Measurements from ENCODE around the gene HMGXB4.

Gene HMGXB4

DNA sequence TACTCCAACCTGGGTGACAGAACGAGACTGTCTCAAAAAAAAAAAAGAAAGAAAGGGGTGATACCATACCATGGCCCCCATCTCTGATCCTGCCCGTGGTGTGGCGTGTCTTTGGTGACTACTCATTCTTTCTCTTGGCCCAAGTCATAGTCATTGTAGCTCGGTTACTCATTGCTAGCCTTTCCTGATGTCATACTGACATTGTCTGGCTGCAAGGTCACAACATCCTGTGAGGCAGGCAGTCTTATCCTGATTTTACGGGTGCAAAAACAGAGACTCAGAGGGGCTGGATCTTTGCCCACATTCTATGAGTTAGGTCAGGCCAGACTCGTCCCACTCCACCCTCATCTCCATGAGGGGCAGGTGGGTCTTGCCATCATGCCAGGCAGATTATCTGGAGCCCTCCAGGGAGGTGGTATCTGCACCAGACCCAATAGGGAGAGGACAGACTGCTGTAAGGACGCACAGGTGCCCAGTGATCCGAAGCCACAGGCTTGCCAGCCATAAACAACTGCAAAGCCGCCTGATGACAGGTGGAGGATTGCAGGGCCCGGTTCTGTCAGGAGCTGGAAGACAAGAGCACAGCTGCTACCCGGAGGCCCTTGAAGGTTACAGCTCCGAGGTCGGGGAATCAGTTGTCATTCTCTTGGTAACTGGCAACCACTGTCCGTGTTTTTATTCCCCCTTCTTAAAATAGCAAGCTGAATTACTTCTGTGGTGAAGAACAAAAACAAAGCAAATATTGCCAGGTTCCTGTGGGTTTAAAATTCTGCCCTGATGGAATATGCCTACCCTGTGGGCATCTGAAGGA lies 56.2 kb downstream of the HMGXB4 start:
- Histone ChIP-seq H3K4me3 (ENCODE audit: low read length) (no peak overlapping the region), H4K20me1 (ENCODE audit: control insufficient read depth, insufficient read depth, low read depth, low read length) (no peaks in the 10 kb centered on the region), H3K9me2 (replicated peaks; ENCODE audit: control insufficient read depth, low read length) (no peaks in the 10 kb centered on the region), H3K4me2 (ENCODE audit: low read length) (0 out of 2 replicates have a peak overlapping the region, but pooled peaks have one; percentile 7), H3K36me3 (ENCODE audit: control insufficient read depth, low read length) (no peaks in the 10 kb centered on the region), H3K27me3 (ENCODE audit: control insufficient read depth, low read length) (no peaks in the 10 kb centered on the region), H3F3A (ENCODE audit: control insufficient read depth, insufficient read depth) (no peaks in the 10 kb centered on the region), H3K9me3 (ENCODE audit: control insufficient read depth, insufficient read depth, low read length) (no peaks in the 10 kb centered on the region), H3K4me1 (ENCODE audit: control insufficient read depth, low read length) (peaks cover 37% of the 10 kb centered on the region), H3K27ac (ENCODE audit: low read depth, low read length) (no peak overlapping the region), H3K79me2 (ENCODE audit: control insufficient read depth, low read length) (no peaks in the 10 kb centered on the region)
- TF ChIP-seq EZH2phosphoT487 (IDR thresholded peaks at IDR 0.05; ENCODE audit: borderline replicate concordance, low read length): no peak
- no peak for TF ChIP-seq CTCF (IDR thresholded peaks at IDR 0.05; ENCODE audit: low read depth, low read length, poor library complexity, severe bottlenecking)

- H4K20me1 ChIP-seq (ENCODE audit: control insufficient read depth, insufficient read depth, low read depth, low read length): no peaks in the 10 kb centered on the region
- no peaks in the 10 kb centered on the region for H3K9me2 ChIP-seq (replicated peaks; ENCODE audit: control insufficient read depth, low read length)
- no peaks in the 10 kb centered on the region for H3K9me3 ChIP-seq (ENCODE audit: control insufficient read depth, insufficient read depth, low read length)
- H3F3A ChIP-seq (ENCODE audit: control insufficient read depth, insufficient read depth): no peaks in the 10 kb centered on the region
- no peaks in the 10 kb centered on the region for H3K27me3 ChIP-seq (ENCODE audit: control insufficient read depth, low read length)
- no peaks in the 10 kb centered on the region for H3K36me3 ChIP-seq (ENCODE audit: control insufficient read depth, low read length)
- no peak overlapping the region for H3K27ac ChIP-seq (ENCODE audit: low read depth, low read length)
- TF ChIP-seq EZH2phosphoT487 (IDR thresholded peaks at IDR 0.05; ENCODE audit: borderline replicate concordance, low read length) (no peak), CTCF (IDR thresholded peaks at IDR 0.05; ENCODE audit: low read depth, low read length, poor library complexity, severe bottlenecking) (no peak)
- no peaks in the 10 kb centered on the region for H3K79me2 ChIP-seq (ENCODE audit: control insufficient read depth, low read length)
- H3K4me1 ChIP-seq (ENCODE audit: control insufficient read depth, low read length): peaks cover 31% of the 10 kb centered on the region
- no peak overlapping the region for H3K4me3 ChIP-seq (ENCODE audit: low read length)
- no peak overlapping the region for H3K4me2 ChIP-seq (ENCODE audit: low read length)
Observed at GRCh38 chr22:35314161-35314942, 57.1 kb downstream of the HMGXB4 start.

DNA sequence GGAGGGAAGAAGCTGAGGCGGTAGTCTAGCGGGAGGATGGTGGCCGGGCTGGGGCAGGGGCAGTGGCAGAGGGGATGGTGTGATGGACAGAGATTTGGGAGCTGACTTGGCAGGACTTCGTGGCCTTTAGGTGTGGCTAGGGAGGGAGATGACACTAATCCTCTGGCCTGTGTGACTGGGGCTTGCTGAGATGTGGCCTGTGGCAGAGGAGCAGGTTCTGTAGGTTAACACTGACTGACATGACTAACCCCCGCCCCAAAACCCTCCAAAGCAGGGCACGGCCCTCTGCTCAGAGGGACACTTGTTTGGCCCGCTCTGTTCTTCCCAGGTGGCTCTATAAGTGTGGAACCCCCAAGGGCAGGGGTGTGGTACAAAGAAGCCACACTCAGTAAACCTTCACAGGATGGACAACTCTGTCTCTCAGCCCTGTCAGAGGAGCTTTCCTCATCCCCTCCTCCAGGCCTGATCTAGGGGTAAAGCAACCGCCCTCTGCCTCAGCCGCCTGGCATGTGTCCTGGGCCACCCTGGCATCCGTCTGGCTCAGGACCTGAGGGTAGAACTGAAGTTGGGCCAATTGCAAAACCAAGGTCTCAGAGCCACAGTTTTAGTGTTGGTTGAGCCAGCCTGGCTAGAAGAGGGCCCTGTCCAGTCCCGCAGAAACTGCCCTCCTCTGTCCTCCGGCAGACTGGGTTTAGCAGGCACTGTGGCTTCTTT lies 58.0 kb downstream of the HMGXB4 start:
- Histone ChIP-seq H3K4me1 (ENCODE audit: control insufficient read depth, low read length) (peaks cover 31% of the 10 kb centered on the region), H4K20me1 (ENCODE audit: control insufficient read depth, insufficient read depth, low read depth, low read length) (no peaks in the 10 kb centered on the region), H3K9me2 (replicated peaks; ENCODE audit: control insufficient read depth, low read length) (no peaks in the 10 kb centered on the region), H3K36me3 (ENCODE audit: control insufficient read depth, low read length) (no peaks in the 10 kb centered on the region), H3K4me2 (ENCODE audit: low read length) (no peak overlapping the region), H3F3A (ENCODE audit: control insufficient read depth, insufficient read depth) (no peaks in the 10 kb centered on the region), H3K79me2 (ENCODE audit: control insufficient read depth, low read length) (no peaks in the 10 kb centered on the region), H3K27me3 (ENCODE audit: control insufficient read depth, low read length) (no peaks in the 10 kb centered on the region), H3K4me3 (ENCODE audit: low read length) (no peak overlapping the region), H3K27ac (ENCODE audit: low read depth, low read length) (no peak overlapping the region), H3K9me3 (ENCODE audit: control insufficient read depth, insufficient read depth, low read length) (no peaks in the 10 kb centered on the region)
- TF ChIP-seq CTCF (IDR thresholded peaks at IDR 0.05; ENCODE audit: low read depth, low read length, poor library complexity, severe bottlenecking) (no peak), EZH2phosphoT487 (IDR thresholded peaks at IDR 0.05; ENCODE audit: borderline replicate concordance, low read length) (no peak)

Measured in DOHH2 (cell line).